Measurements from ENCODE around the gene GLI3. TPM values are rescaled to one million over a fixed set of nuclear protein-coding genes. Genes with fewer than 3 reads are reported as not detected.

GLI3 gene
- total RNA-seq, 2 donors from 2014 or later, result 3.4 to 6.6 TPM

DNA sequence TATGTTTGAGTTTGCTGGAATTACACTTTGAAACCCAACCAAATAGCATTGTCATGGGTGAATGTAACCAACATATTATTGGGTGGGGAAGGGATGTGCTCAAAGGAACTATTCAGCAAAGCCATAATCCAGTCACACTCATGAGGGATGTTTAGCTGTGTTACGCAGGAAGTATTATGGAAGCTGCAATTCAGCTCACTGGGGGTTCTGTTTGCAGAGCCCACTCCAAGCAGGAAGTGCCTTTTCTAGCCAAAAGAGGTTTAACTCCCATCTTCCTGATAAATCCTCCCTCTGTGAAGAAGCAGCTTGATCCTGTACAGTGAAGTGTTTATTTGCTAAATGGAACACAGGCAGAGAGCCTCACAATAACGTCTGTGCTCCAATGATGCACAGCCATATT lies 172.5 kb downstream of the GLI3 start:
- no peaks in the 10 kb centered on the region for H3K9me3 ChIP-seq
- no peaks in the 10 kb centered on the region for H3K4me1 ChIP-seq (ENCODE audit: control insufficient read depth in 1 of 2, low read depth in 2 of 2)
- no peaks in the 10 kb centered on the region for H3K36me3 ChIP-seq
- no peak for ATAC-seq (ENCODE audit: insufficient number of reproducible peaks, low FRiP score, low read depth)
- no peak for DNase-seq (ENCODE audit: low spot score)
- TF ChIP-seq, protein P1, sequence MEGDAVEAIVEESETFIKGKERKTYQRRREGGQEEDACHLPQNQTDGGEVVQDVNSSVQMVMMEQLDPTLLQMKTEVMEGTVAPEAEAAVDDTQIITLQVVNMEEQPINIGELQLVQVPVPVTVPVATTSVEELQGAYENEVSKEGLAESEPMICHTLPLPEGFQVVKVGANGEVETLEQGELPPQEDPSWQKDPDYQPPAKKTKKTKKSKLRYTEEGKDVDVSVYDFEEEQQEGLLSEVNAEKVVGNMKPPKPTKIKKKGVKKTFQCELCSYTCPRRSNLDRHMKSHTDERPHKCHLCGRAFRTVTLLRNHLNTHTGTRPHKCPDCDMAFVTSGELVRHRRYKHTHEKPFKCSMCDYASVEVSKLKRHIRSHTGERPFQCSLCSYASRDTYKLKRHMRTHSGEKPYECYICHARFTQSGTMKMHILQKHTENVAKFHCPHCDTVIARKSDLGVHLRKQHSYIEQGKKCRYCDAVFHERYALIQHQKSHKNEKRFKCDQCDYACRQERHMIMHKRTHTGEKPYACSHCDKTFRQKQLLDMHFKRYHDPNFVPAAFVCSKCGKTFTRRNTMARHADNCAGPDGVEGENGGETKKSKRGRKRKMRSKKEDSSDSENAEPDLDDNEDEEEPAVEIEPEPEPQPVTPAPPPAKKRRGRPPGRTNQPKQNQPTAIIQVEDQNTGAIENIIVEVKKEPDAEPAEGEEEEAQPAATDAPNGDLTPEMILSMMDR (IDR thresholded peaks at IDR 0.05), result no peak
- no peak overlapping the region for H3K4me3 ChIP-seq
- no peak overlapping the region for H3K27ac ChIP-seq
- H3K27me3 ChIP-seq (replicated peaks; ENCODE audit: insufficient read depth), result no peaks in the 10 kb centered on the region

DNA sequence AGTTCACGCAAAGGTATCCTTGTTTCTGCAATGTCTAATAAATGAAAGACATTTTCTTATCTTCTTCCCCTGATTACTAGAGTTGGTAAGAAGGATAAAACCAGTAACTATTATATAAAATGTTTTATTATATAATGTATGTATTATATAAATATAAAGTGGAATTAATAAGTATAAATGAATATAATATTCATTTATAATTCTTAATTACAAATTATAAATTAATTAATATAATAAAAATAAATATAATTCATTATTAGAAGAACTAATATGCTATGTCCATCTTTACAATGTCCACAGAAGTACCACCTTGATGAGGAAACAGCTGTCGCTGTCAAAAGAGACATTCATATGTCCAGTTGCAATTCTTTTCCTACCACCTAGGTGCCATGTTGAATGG lies 177.7 kb downstream of the GLI3 start:
- no peaks in the 10 kb centered on the region for H3K4me1 ChIP-seq (ENCODE audit: control insufficient read depth in 1 of 2, low read depth in 2 of 2)
- no peaks in the 10 kb centered on the region for H3K36me3 ChIP-seq
- no peak for ATAC-seq (ENCODE audit: insufficient number of reproducible peaks, low FRiP score, low read depth)
- H3K9me3 ChIP-seq, result no peaks in the 10 kb centered on the region
- no peak overlapping the region for H3K27ac ChIP-seq
- no peaks in the 10 kb centered on the region for H3K27me3 ChIP-seq (replicated peaks; ENCODE audit: insufficient read depth)
- TF ChIP-seq, protein P1 (IDR thresholded peaks at IDR 0.05), result no peak
- no peak overlapping the region for H3K4me3 ChIP-seq
- DNase-seq (ENCODE audit: low spot score), result no peak

DNA sequence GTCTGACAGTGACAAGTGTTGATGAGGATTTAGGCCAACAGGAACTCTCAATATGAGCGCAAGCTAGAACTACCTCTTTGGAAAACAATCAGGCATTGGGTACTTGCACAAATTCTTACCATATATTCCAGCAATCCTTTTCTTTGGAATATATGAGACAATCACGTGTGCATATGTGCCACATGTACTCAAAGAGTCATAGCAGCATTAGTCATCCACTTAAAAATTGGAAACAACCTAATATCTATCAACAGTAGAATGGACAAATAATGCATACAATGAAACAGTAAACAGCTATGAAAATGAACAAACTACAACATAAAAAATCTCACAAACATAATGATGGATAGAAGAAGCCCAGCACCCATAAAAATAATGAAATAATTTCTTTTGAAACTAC lies 179.7 kb downstream of the GLI3 start:
- Histone ChIP-seq H3K27ac (no peak overlapping the region), H3K9me3 (no peaks in the 10 kb centered on the region), H3K36me3 (no peaks in the 10 kb centered on the region), H3K4me3 (no peak overlapping the region), H3K4me1 (ENCODE audit: control insufficient read depth in 1 of 2, low read depth in 2 of 2) (no peaks in the 10 kb centered on the region), H3K27me3 (replicated peaks; ENCODE audit: insufficient read depth) (no peaks in the 10 kb centered on the region)
- TF ChIP-seq, protein P1 (IDR thresholded peaks at IDR 0.05), result no peak
- ATAC-seq (ENCODE audit: insufficient number of reproducible peaks, low FRiP score, low read depth) (no peak), DNase-seq (ENCODE audit: low spot score) (no peak)

DNA sequence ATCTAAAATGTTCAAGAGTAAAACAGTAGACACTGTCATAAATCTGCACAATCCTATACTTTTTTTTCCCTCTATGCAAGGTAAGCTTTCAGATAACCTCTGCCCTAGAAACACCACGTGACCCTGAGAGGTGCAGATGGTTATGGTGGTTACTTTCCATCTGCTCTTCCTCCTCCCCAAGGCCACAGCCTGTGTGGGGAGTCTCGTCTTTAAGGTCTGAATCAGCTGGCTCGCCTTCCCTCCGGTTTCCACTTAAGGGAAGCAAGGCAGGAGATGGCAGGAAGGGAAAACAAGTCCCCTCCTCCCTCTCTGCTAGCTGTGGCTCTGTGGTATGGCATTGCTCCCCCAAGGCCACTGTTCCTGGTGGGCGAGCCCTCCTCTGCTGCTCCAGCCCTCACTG lies 181.8 kb downstream of the GLI3 start:
- Histone ChIP-seq H3K27ac (no peak overlapping the region), H3K36me3 (no peaks in the 10 kb centered on the region), H3K27me3 (replicated peaks; ENCODE audit: insufficient read depth) (no peaks in the 10 kb centered on the region), H3K9me3 (no peaks in the 10 kb centered on the region), H3K4me1 (ENCODE audit: control insufficient read depth in 1 of 2, low read depth in 2 of 2) (no peaks in the 10 kb centered on the region), H3K4me3 (no peak overlapping the region)
- TF ChIP-seq, protein P1 (IDR thresholded peaks at IDR 0.05), result no peak
- ATAC-seq (ENCODE audit: insufficient number of reproducible peaks, low FRiP score, low read depth), result no peak
- DNase-seq (ENCODE audit: low spot score), result no peak

DNA sequence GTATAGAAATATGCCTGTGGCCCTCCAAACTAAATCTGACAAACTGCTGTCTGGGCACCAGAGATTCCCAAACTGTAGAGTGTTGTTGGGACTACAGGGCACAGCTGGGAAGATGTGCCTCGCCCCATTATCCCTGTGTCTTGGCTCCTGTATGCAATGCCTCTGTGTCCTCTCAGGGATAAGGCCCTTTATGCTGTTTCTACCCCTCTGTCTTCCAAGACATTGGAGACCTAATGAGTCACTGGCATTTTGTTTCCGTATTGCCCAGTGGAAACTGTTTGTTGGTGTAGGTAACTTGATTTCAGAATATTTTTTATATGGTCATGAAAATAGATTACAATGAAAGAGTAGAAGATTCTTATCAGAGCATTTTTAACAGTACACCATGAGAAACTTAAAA lies 183.2 kb downstream of the GLI3 start:
- H3K4me3 ChIP-seq, result no peak overlapping the region
- no peaks in the 10 kb centered on the region for H3K36me3 ChIP-seq
- no peaks in the 10 kb centered on the region for H3K9me3 ChIP-seq
- H3K27me3 ChIP-seq (replicated peaks; ENCODE audit: insufficient read depth), result no peaks in the 10 kb centered on the region
- TF ChIP-seq, protein P1 (IDR thresholded peaks at IDR 0.05), result no peak
- no peak overlapping the region for H3K27ac ChIP-seq
- no peaks in the 10 kb centered on the region for H3K4me1 ChIP-seq (ENCODE audit: control insufficient read depth in 1 of 2, low read depth in 2 of 2)
- ATAC-seq (ENCODE audit: insufficient number of reproducible peaks, low FRiP score, low read depth) (no peak), DNase-seq (ENCODE audit: low spot score) (no peak)

All from thoracic aorta (tissue), 2 donors.